Trophoblast cell (in vitro differentiated cells and primary cell): ENCODE data around the gene SMAD2.

ENCODE experiments used
- DNase-seq, 2 donors: peaks; one replicate each; pipeline ENCODE4 v3.0.0-alpha.2; 2016
- H2AFZ ChIP-seq: 2 replicates; pipeline ENCODE4 v1.6.1; 2013; ENCODE audit warnings: low read length, moderate library complexity, mild to moderate bottlenecking; ENCODE audit not compliant: insufficient read depth, poor library complexity
- H2AK5ac ChIP-seq: 2 replicates; pipeline ENCODE4 v1.6.1; 2013; ENCODE audit warnings: mild to moderate bottlenecking, low read length
- H2BK120ac ChIP-seq: 2 replicates; pipeline ENCODE4 v1.6.1; 2013; ENCODE audit warnings: low read length, mild to moderate bottlenecking, moderate library complexity; ENCODE audit not compliant: insufficient read depth, poor library complexity
- H2BK12ac ChIP-seq: 2 replicates; pipeline ENCODE4 v1.6.1; 2013; ENCODE audit warnings: mild to moderate bottlenecking, low read length, moderate library complexity
- H2BK5ac ChIP-seq: 2 replicates; pipeline ENCODE4 v1.6.1; 2013; ENCODE audit warnings: low read length, low read depth, moderate library complexity, mild to moderate bottlenecking; ENCODE audit not compliant: poor library complexity
- H3K14ac ChIP-seq: 2 replicates; pipeline ENCODE4 v1.6.1; 2013; ENCODE audit warnings: mild to moderate bottlenecking, low read length
- H3K18ac ChIP-seq: 2 replicates; pipeline ENCODE4 v1.6.1; 2013; ENCODE audit warnings: mild to moderate bottlenecking, low read length
- H3K23ac ChIP-seq: 2 replicates; pipeline ENCODE4 v1.6.1; 2013; ENCODE audit warnings: low read length
- H3K27ac ChIP-seq: 2 replicates; pipeline ENCODE4 v1.5.1; 2013; ENCODE audit warnings: low read depth, mild to moderate bottlenecking, inconsistent platforms, low read length, moderate library complexity
- H3K27me3 ChIP-seq: 2 replicates; pipeline ENCODE4 v1.6.1; 2013; ENCODE audit warnings: inconsistent platforms, mild to moderate bottlenecking, low read length, moderate library complexity; ENCODE audit not compliant: insufficient read depth
- H3K36me3 ChIP-seq, 2 experiments: 1 replicate in 1 of 2; 2 replicates in 1 of 2; pipeline ENCODE4 v1.6.1; 2013; ENCODE audit warnings: low read length in 2 of 2, mild to moderate bottlenecking in 2 of 2, moderate library complexity in 1 of 2; ENCODE audit not compliant: insufficient read depth in 2 of 2, control insufficient read depth in 1 of 2
- H3K4ac ChIP-seq: 2 replicates; pipeline ENCODE4 v1.6.1; 2013; ENCODE audit warnings: low read depth, mild to moderate bottlenecking, low read length, moderate library complexity
- H3K4me1 ChIP-seq, 2 experiments: 1 replicate in 1 of 2; 2 replicates in 1 of 2; pipeline ENCODE4 v1.6.1; 2013; ENCODE audit warnings: low read length in 2 of 2, mild to moderate bottlenecking in 2 of 2, moderate library complexity in 1 of 2; ENCODE audit not compliant: insufficient read depth in 2 of 2, control insufficient read depth in 1 of 2
- H3K4me2 ChIP-seq: 2 replicates; pipeline ENCODE4 v1.6.1; 2013; ENCODE audit warnings: inconsistent platforms, mild to moderate bottlenecking, low read length, moderate library complexity
- H3K4me3 ChIP-seq: 2 replicates; pipeline ENCODE4 v1.5.1; 2013; ENCODE audit warnings: mild to moderate bottlenecking, low read depth, low read length, inconsistent platforms
- H3K79me1 ChIP-seq: one replicate; pipeline ENCODE4 v1.6.1; 2013; ENCODE audit warnings: low read length
- H3K79me2 ChIP-seq: 2 replicates; pipeline ENCODE4 v1.6.1; 2013; ENCODE audit warnings: low read length, mild to moderate bottlenecking; ENCODE audit not compliant: control insufficient read depth, insufficient read depth, poor library complexity
- H3K9ac ChIP-seq: 2 replicates; pipeline ENCODE4 v1.6.1; 2013; ENCODE audit warnings: mild to moderate bottlenecking, low read length
- H3K9me3 ChIP-seq: 2 replicates; pipeline ENCODE4 v1.6.1; 2013; ENCODE audit warnings: low read depth, mild to moderate bottlenecking, control low read depth, inconsistent platforms, low read length; ENCODE audit not compliant: insufficient read depth
- H4K12ac ChIP-seq: 2 replicates; pipeline ENCODE4 v1.6.1; 2013; ENCODE audit warnings: low read depth, mild to moderate bottlenecking, low read length, moderate library complexity
- H4K8ac ChIP-seq: 2 replicates; pipeline ENCODE4 v1.6.1; 2013; ENCODE audit warnings: low read depth, mild to moderate bottlenecking, low read length, moderate library complexity
- H4K91ac ChIP-seq: one replicate; pipeline ENCODE4 v1.6.1; 2013; ENCODE audit warnings: low read depth, mild to moderate bottlenecking, low read length, moderate library complexity
- WGBS: extraction: QIAGEN DNeasy Blood & Tissue Kit; methylation state at CpG from one replicate; pipeline ENCODE4 v1.1.7; 2013; ENCODE audit warnings: missing lambda C conversion rate; ENCODE audit not compliant: insufficient read length, insufficient coverage; ENCODE audit errors: extremely low coverage; 5-methylcytosine and 5-hydroxymethylcytosine counted together

The SMAD2 gene

DNA sequence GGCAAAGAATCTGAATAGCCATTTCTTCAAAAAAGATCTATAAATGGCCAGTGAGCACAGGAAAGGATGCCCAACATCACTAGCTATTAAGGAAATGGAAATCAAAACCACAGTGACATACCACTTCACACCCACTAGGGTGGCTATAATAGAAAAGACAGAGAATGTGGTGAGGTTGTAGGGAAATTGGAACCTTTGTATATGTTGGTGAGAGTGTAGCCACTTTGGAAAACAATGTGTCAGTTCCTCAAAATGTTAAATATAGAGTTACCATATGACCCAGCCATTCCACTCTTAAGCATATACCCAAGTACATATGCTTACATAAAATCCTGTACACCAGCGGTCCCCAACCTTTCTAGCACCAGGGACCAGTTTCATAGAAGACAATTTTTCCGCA lies 152.8 kb downstream of the SMAD2 start:
- Histone ChIP-seq H3K4me3 (no peak overlapping the region), H3K79me1 (no peaks in the 10 kb centered on the region), H3K9ac (no peak overlapping the region), H3K27ac (no peak overlapping the region), H2AFZ (no peak overlapping the region), H3K36me3 (no peaks in the 10 kb centered on the region), H3K79me2 (no peaks in the 10 kb centered on the region), H2BK5ac (no peak overlapping the region), H4K8ac (no peak overlapping the region), H3K18ac (no peak overlapping the region), H2AK5ac (no peak overlapping the region), H2BK120ac (no peak overlapping the region), H4K91ac (no peak overlapping the region), H3K14ac (no peak overlapping the region), H4K12ac (no peak overlapping the region), H3K4me2 (no peak overlapping the region), H3K9me3 (no peaks in the 10 kb centered on the region), H2BK12ac (no peak overlapping the region), H3K23ac (no peak overlapping the region), H3K27me3 (no peaks in the 10 kb centered on the region), H3K4ac (no peak overlapping the region), H3K4me1 (peaks cover 0 to 3% of the 10 kb centered on the region in 2 experiments)
- no peak for DNase-seq
- WGBS = no CpG with 5 or more reads among the region's 2 CpGs

DNA sequence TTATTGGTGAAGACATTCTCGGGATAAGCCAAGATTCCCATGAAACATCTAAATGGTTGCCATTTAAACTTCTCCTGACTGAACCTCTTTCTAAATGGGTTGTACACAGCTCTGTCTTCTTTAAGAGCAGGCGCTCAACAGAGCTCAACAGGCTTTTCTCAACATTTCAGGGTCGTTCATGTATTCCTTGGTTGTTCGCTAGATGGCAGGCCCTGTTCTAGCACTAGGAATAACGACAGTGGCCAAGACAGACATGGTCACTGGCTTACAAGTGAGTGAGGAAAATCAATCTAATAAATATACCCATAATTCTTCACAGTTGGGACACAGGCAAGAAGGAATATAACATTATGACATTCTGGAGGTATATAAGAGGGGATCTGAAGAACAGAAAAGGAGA lies 154.5 kb downstream of the SMAD2 start:
- H4K12ac ChIP-seq = no peak overlapping the region
- no peak overlapping the region for H3K9ac ChIP-seq
- peaks cover 3% of the 10 kb centered on the region for H3K79me1 ChIP-seq
- H3K14ac ChIP-seq = no peak overlapping the region
- no peak overlapping the region for H3K23ac ChIP-seq
- H4K8ac ChIP-seq = no peak overlapping the region
- H2BK12ac ChIP-seq = no peak overlapping the region
- H2AK5ac ChIP-seq = no peak overlapping the region
- H2AFZ ChIP-seq = no peak overlapping the region
- no peak overlapping the region for H2BK120ac ChIP-seq
- no peak overlapping the region for H3K4ac ChIP-seq
- no peak overlapping the region for H3K18ac ChIP-seq
- peaks cover 3 to 6% of the 10 kb centered on the region in 2 experiments for H3K4me1 ChIP-seq
- H3K4me3 ChIP-seq = no peak overlapping the region
- no peaks in the 10 kb centered on the region for H3K36me3 ChIP-seq
- H3K79me2 ChIP-seq = no peaks in the 10 kb centered on the region
- no peaks in the 10 kb centered on the region for H3K9me3 ChIP-seq
- H3K27ac ChIP-seq = no peak overlapping the region
- no peak overlapping the region for H3K4me2 ChIP-seq
- no peak overlapping the region for H4K91ac ChIP-seq
- no CpG with 5 or more reads among the region's 5 CpGs for WGBS
- H3K27me3 ChIP-seq = no peaks in the 10 kb centered on the region
- no peak overlapping the region for H2BK5ac ChIP-seq
- DNase-seq = peak in 1 of 2 donors; percentile 59

DNA sequence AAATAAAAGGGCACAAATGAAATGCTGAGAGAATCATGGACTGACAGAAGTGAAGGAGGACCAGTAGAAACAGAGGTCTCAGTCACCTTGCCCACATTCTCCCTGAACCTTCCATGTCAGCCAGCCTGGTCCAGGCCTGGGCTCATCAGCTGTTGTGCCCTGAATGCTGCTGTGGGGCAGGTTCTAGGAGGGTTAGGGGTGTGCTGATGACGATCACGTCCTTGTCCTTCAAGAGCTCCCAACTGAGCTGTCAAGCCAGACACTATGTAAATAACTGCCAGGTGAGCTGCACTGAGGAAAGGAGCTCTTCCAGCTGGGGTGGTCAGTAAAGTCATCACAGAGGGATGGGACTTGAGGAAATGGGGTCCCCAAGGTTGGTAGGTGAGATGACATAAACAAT lies 156.5 kb downstream of the SMAD2 start:
- Histone ChIP-seq H2BK12ac (no peak overlapping the region), H3K4me2 (no peak overlapping the region), H2AK5ac (no peak overlapping the region), H4K12ac (no peak overlapping the region), H3K23ac (no peak overlapping the region), H3K79me1 (peaks cover 3% of the 10 kb centered on the region), H3K14ac (no peak overlapping the region), H3K9ac (no peak overlapping the region), H3K4me1 (peaks cover 3% of the 10 kb centered on the region in 2 experiments), H3K4ac (no peak overlapping the region), H3K9me3 (no peaks in the 10 kb centered on the region), H2BK120ac (no peak overlapping the region), H3K36me3 (no peaks in the 10 kb centered on the region), H2BK5ac (no peak overlapping the region), H2AFZ (no peak overlapping the region), H3K4me3 (no peak overlapping the region), H3K27me3 (no peaks in the 10 kb centered on the region), H3K18ac (no peak overlapping the region), H3K79me2 (no peaks in the 10 kb centered on the region), H4K91ac (no peak overlapping the region), H4K8ac (no peak overlapping the region), H3K27ac (no peak overlapping the region)
- DNase-seq = no peak
- WGBS = no CpG with 5 or more reads among the region's 2 CpGs

DNA sequence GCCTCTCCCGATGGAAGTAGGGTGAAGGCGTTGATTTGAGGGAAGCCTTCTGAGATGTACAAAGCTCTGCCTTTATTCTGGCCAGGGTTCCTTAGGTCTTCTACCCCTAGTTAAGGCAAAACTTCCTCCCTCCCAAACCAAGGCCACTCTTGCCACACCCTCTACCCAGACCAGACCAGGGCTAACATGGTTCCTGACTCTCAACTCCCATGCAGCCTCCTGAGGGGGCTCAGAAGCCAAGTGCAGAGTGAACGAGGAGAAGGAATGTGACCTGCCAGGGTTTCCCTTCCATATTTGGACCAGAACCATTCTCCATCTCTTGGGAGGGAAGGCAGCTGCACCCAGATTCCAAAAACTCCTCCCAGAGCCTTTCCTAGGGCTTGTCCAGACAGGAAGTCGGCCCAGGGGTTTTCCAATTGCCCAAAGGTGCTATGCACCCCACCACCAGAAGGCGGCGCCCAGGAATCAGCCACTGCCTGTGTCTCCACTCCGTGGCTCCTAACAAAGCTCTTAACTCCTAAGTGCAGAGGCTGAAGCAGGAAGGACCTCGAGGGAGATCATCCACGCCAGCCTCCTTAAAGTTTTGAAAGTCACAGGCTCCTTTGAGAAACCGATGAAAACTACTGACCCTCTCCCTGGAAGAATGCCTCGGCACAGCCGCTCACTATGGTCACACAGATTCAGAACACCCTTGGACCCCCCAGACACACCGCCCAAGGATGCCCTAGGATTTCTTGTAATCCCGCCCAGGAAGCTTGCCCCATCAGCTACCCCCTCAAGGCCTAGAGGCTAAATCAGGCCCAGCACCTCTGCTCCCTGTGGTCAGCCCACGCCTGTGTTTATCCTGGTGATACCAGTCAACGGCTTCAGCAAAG lies 157.8 kb downstream of the SMAD2 start:
- H2AFZ ChIP-seq = peak overlapping the region; percentile 66
- no peaks in the 10 kb centered on the region for H3K79me2 ChIP-seq
- no CpG with 5 or more reads among the region's 16 CpGs for WGBS
- no peak overlapping the region for H2BK5ac ChIP-seq
- no peaks in the 10 kb centered on the region for H3K9me3 ChIP-seq
- H4K8ac ChIP-seq = peak overlapping the region; percentile 77
- peak overlapping the region; percentile 52 for H3K14ac ChIP-seq
- peak overlapping the region; percentile 23 for H2AK5ac ChIP-seq
- peak overlapping the region; percentile 68 for H3K4ac ChIP-seq
- no peaks in the 10 kb centered on the region for H3K36me3 ChIP-seq
- H3K27me3 ChIP-seq = no peaks in the 10 kb centered on the region
- DNase-seq = peak; percentile 74 to 87
- peak overlapping the region; percentile 27 for H4K12ac ChIP-seq
- H3K18ac ChIP-seq = peak overlapping the region; percentile 26
- H3K9ac ChIP-seq = no peak overlapping the region
- no peak overlapping the region for H3K4me2 ChIP-seq
- no peak overlapping the region for H3K4me3 ChIP-seq
- no peak overlapping the region for H3K23ac ChIP-seq
- peak overlapping the region; percentile 15 for H2BK12ac ChIP-seq
- peaks cover 3% of the 10 kb centered on the region for H3K79me1 ChIP-seq
- no peak overlapping the region for H3K27ac ChIP-seq
- H2BK120ac ChIP-seq = peak overlapping the region; percentile 57
- peak overlapping the region; percentile 81 for H4K91ac ChIP-seq
- H3K4me1 ChIP-seq = peaks cover 3% of the 10 kb centered on the region in 2 experiments
